Spleen (tissue), 11 donors: ENCODE measurements around the gene EXOSC7. TPM values are rescaled to one million over a fixed set of nuclear protein-coding genes. Genes with fewer than 3 reads are reported as not detected.

Experiments
- DNase-seq: peaks from one replicate; pipeline ENCODE4 v3.0.0-alpha.2; 2020
- H3K27ac ChIP-seq, 8 donors: fragments of 200-600 bp; sonication (generic) in 7 of 8; 1 replicate in 4 of 8; 2 replicates in 4 of 8; pipeline versions ENCODE4 v1.5.0 to v1.8.0; 2016 to 2021; ENCODE audit warnings: inconsistent platforms in 4 of 8, mild to moderate bottlenecking in 4 of 8, moderate library complexity in 1 of 8
- H3K27me3 ChIP-seq, 7 donors: fragments of 200-600 bp; sonication (generic) in 6 of 7; replicated peaks in 1 of 7; 1 replicate in 4 of 7; 2 replicates in 3 of 7; pipeline versions ENCODE4 v1.5.0 to v1.8.0; 2016 to 2021; ENCODE audit warnings: inconsistent platforms in 3 of 7, mild to moderate bottlenecking in 1 of 7
- H3K36me3 ChIP-seq, 6 donors: fragments of 200-600 bp; sonication (generic) in 5 of 6; 1 replicate in 4 of 6; 2 replicates in 2 of 6; pipeline versions ENCODE4 v1.5.0 to v1.8.0; 2016 to 2021; ENCODE audit warnings: inconsistent platforms in 2 of 6
- H3K4me1 ChIP-seq, 6 donors: fragments of 200-600 bp; sonication (generic) in 5 of 6; 1 replicate in 3 of 6; 2 replicates in 3 of 6; pipeline versions ENCODE4 v1.5.0 to v1.8.0; 2016 to 2021; ENCODE audit warnings: inconsistent platforms in 3 of 6
- H3K4me3 ChIP-seq, 8 donors: fragments of 200-600 bp; sonication (generic) in 7 of 8; 1 replicate in 4 of 8; 2 replicates in 4 of 8; pipeline versions ENCODE4 v1.5.0 to v1.8.0; 2016 to 2021; ENCODE audit warnings: inconsistent platforms in 4 of 8, mild to moderate bottlenecking in 4 of 8, moderate library complexity in 2 of 8
- H3K9me3 ChIP-seq, 8 donors: fragments of 200-600 bp; sonication (generic) in 7 of 8; 1 replicate in 4 of 8; 2 replicates in 4 of 8; pipeline versions ENCODE4 v1.5.0 to v1.8.0; 2016 to 2021; ENCODE audit warnings: inconsistent platforms in 4 of 8
- POLR2A ChIP-seq, 3 donors: fragments of 450-650 bp; IDR thresholded peaks; one replicate each; pipeline ENCODE4 v1.5.1; 2017; ENCODE audit warnings: antibody characterized with exemption in 3 of 3, mild to moderate bottlenecking in 1 of 3
- POLR2AphosphoS5 ChIP-seq, 3 donors: sonication (generic); formaldehyde crosslinking; IDR thresholded peaks; one replicate each; pipeline ENCODE4 v1.5.1; 2017; ENCODE audit warnings: antibody characterized with exemption in 3 of 3
- WGBS, 5 donors: extraction: QIAGEN DNeasy Blood & Tissue Kit in 3 of 5; methylation state at CpG; one replicate each; pipeline versions ENCODE4 v1.1.5 to v1.1.7; 2013 to 2018; 5-methylcytosine and 5-hydroxymethylcytosine counted together
- intact Hi-C: fragments of 100-400 bp; cut with DNase I; formaldehyde crosslinking; loops from one replicate; pipeline ENCODE4 v1.15.0; 2023; ENCODE audit warnings: low total_unique reads
- polyA plus RNA-seq, 3 donors: library from polyadenylated mRNA; stranded (reverse); fragments of 200-250 nt; gene quantifications; one replicate each; pipeline ENCODE4 v1.2.1, GENCODE V29; 2013
- total RNA-seq, 7 donors: library from RNA; depleted of rRNA in 3 of 7; stranded (reverse); fragments of >200 nt in 3 of 7; fragmentation: NEBNext Ultra II Directional in 4 of 7; extraction: Animal tissue kit (Norgen Biotek cat#: 25700) in 4 of 7; gene quantifications; one replicate each; pipeline versions ENCODE4 v1.1.0 to v1.2.1, GENCODE V29; 2016 to 2021
- TF ChIP-seq, protein P1 (sequence below), 11 experiments: fragments of 200-600 bp in 7 of 11; fragments of 450-650 bp in 4 of 11; sonication (generic) in 4 of 11; IDR thresholded peaks in 8 of 11; conservative IDR thresholded peaks in 3 of 11; 1 replicate in 7 of 11; 2 replicates in 4 of 11; pipeline versions ENCODE4 v1.4.0 to v1.8.0; 2016 to 2021; ENCODE audit warnings: antibody characterized with exemption in 11 of 11, inconsistent platforms in 4 of 11, mild to moderate bottlenecking in 1 of 11
- donor health status: healthy with polysubstance abuse.
- donor health status: DM: no; HTN: no; CAD: no; lungs with moderate emphysema.
- donor health status: DM: no; HTN: no; CAD: no.
- donor health status: Bipolar disorder and iron deficiency.
- donor health status: healthy.
- donor health status: DM: no; HTN: no; CAD: no.
- donor health status: DM: yes; HTN: yes; CAD: no.

Gene EXOSC7
- total and polyA plus RNA-seq, 10 donors, result 28.4 to 43.7 (median 36.8) TPM

DNA sequence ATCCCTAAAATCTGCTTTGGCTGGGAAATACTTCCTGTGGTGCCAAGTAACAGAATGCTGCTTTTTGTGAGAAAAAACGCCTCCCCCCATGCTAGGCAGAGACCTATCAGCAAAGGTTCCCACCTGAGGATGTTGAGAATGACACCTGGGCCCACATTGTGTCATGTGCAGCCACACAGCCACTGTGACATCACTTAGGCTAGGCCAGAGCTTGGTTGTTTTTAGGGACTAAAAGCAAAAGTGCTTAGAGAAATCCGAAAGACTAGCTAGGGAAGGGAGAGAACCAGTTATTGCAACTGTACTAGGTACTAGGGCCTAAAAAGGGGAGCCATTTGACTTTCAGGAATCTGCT, 6.2 kb upstream of the EXOSC7 start:
- no peaks in the 10 kb centered on the region for H3K27me3 ChIP-seq
- 69 to 87% (median 74%) methylated on average over 2 of the region's 2 CpGs for WGBS, 5 donors
- H3K9me3 ChIP-seq, result no peaks in the 10 kb centered on the region
- peak overlapping the region in 1 of 8 donors; percentile 19 for H3K4me3 ChIP-seq
- peak overlapping the region; percentile 51 to 82 (median 66) for H3K27ac ChIP-seq
- intact Hi-C loops, result no loop called here
- peaks cover 23 to 99% (median 60%) of the 10 kb centered on the region in 6 donors for H3K4me1 ChIP-seq
- peaks cover 0 to 5% (median 0%) of the 10 kb centered on the region in 6 donors for H3K36me3 ChIP-seq
- no peak for DNase-seq
- TF ChIP-seq POLR2AphosphoS5 (IDR thresholded peaks at IDR 0.05) (no peak), POLR2A (IDR thresholded peaks at IDR 0.05) (no peak)
- TF ChIP-seq, protein P1, sequence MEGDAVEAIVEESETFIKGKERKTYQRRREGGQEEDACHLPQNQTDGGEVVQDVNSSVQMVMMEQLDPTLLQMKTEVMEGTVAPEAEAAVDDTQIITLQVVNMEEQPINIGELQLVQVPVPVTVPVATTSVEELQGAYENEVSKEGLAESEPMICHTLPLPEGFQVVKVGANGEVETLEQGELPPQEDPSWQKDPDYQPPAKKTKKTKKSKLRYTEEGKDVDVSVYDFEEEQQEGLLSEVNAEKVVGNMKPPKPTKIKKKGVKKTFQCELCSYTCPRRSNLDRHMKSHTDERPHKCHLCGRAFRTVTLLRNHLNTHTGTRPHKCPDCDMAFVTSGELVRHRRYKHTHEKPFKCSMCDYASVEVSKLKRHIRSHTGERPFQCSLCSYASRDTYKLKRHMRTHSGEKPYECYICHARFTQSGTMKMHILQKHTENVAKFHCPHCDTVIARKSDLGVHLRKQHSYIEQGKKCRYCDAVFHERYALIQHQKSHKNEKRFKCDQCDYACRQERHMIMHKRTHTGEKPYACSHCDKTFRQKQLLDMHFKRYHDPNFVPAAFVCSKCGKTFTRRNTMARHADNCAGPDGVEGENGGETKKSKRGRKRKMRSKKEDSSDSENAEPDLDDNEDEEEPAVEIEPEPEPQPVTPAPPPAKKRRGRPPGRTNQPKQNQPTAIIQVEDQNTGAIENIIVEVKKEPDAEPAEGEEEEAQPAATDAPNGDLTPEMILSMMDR (IDR thresholded peaks at IDR 0.05 in 8 of 11, conservative IDR thresholded peaks at IDR 0.05 in 3 of 11), result no peak

- TF ChIP-seq POLR2A (IDR thresholded peaks at IDR 0.05), result no peak
- no peak for TF ChIP-seq POLR2AphosphoS5 (IDR thresholded peaks at IDR 0.05)
- TF ChIP-seq, protein P1 (IDR thresholded peaks at IDR 0.05 in 8 of 11, conservative IDR thresholded peaks at IDR 0.05 in 3 of 11), result no peak
- no peaks in the 10 kb centered on the region for H3K27me3 ChIP-seq
- no peaks in the 10 kb centered on the region for H3K9me3 ChIP-seq
- peaks cover 0 to 5% (median 0%) of the 10 kb centered on the region in 6 donors for H3K36me3 ChIP-seq
- no peak overlapping the region for H3K27ac ChIP-seq
- no peak for DNase-seq
- intact Hi-C loops, result no loop called here
- 77 to 86% (median 81%) methylated on average over 3 of the region's 3 CpGs for WGBS, 5 donors
- no peak overlapping the region for H3K4me3 ChIP-seq
- peaks cover 25 to 94% (median 63%) of the 10 kb centered on the region in 6 donors for H3K4me1 ChIP-seq
These were observed 5.0 kb upstream of the EXOSC7 start for GRCh38 chr3:44970926-44971490.

GRCh38 chr3:44974416-44974815, 1.6 kb upstream of the EXOSC7 start:
- WGBS, 5 donors, result 69 to 85% (median 79%) methylated on average over 4 of the region's 4 CpGs
- Histone ChIP-seq H3K9me3 (no peaks in the 10 kb centered on the region), H3K36me3 (peaks cover 0 to 5% (median 0%) of the 10 kb centered on the region in 6 donors), H3K4me3 (peak overlapping the region in 4 of 8 donors; percentile 82 to 96 (median 88)), H3K27ac (peak overlapping the region in 2 of 8 donors; percentile 92 to 95), H3K27me3 (no peaks in the 10 kb centered on the region), H3K4me1 (peaks cover 28 to 90% (median 60%) of the 10 kb centered on the region in 6 donors)
- TF ChIP-seq, protein P1 (IDR thresholded peaks at IDR 0.05 in 8 of 11, conservative IDR thresholded peaks at IDR 0.05 in 3 of 11), result no peak
- no peak for TF ChIP-seq POLR2A (IDR thresholded peaks at IDR 0.05)
- no peak for TF ChIP-seq POLR2AphosphoS5 (IDR thresholded peaks at IDR 0.05)
- intact Hi-C loops, result no loop called here
- no peak for DNase-seq

DNA sequence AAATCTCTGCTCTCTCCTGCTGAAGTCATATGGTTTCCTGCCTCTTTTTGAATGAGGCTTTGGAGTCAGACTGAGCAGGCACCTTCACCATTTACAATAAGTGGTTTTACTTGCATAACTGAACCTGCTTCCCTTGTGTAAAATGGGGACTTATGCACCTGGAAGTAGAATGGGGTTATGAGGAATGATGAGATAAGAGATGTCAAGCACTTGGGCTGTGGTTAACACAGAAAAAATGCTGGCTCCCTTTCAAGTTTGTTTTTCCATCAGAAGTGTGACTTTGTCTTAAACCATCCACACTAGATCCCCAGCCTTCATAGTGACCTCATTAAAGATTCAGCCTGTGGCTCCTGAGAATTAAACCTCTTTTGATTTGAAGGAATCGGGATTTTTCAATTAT, 5.2 kb downstream of the EXOSC7 start:
- DNase-seq, result no peak
- H3K4me3 ChIP-seq, result no peak overlapping the region
- H3K36me3 ChIP-seq, result peaks cover 0 to 12% (median 0%) of the 10 kb centered on the region in 6 donors
- 92 to 100% (median 94%) methylated on average over 1 of the region's 1 CpG for WGBS, 5 donors
- H3K27ac ChIP-seq, result peak overlapping the region in 1 of 8 donors; percentile 18
- no peaks in the 10 kb centered on the region for H3K27me3 ChIP-seq
- intact Hi-C loops, result no loop called here
- TF ChIP-seq, protein P1 (IDR thresholded peaks at IDR 0.05 in 8 of 11, conservative IDR thresholded peaks at IDR 0.05 in 3 of 11), result no peak
- TF ChIP-seq POLR2AphosphoS5 (IDR thresholded peaks at IDR 0.05), result no peak
- TF ChIP-seq POLR2A (IDR thresholded peaks at IDR 0.05), result no peak
- H3K4me1 ChIP-seq, result peaks cover 31 to 88% (median 76%) of the 10 kb centered on the region in 6 donors
- no peaks in the 10 kb centered on the region for H3K9me3 ChIP-seq
